ENCODE measurements around the gene C2orf15. TPM values are rescaled to one million over a fixed set of nuclear protein-coding genes. Genes with fewer than 3 reads are reported as not detected.

C2orf15 gene
- total RNA-seq, 2 experiments from 2014 or later = 2.3 TPM

DNA sequence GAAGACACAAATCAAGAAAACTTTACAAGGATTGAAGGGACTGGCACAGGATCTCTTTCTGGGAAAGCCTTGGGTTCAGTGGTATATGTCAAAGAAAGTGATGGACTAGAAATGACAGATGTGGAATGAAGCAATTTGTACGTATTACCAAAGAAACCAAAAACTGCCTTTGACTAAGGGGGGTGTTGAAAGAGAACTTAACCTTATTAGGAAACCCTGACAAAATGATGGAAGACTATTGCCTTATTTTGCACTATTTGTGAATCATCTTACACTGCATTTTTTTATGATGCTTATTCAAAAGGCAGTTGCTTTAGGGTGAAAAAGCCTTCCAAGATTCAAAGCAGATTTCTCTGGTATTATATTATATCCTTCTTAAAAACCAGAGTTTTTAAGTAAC lies 9.2 kb downstream of the C2orf15 start:
- Mint-ChIP-seq H3K4me3 (no peak overlapping the region), H3K27ac (no peak overlapping the region), H3K36me3 (peaks cover 4% of the 10 kb centered on the region), H3K27me3 (no peaks in the 10 kb centered on the region), H3K9me3 (no peaks in the 10 kb centered on the region), H3K4me1 (peaks cover 13% of the 10 kb centered on the region)
- POLR2A ChIA-PET = interaction anchor here (1.0 kb wide), 1 partner anchor 9 kb away, joined by 3 read pairs; the partner anchor contains the start of gene C2orf15
- DNase-seq (no peak), ATAC-seq (ENCODE audit: low read depth) (no peak)

DNA sequence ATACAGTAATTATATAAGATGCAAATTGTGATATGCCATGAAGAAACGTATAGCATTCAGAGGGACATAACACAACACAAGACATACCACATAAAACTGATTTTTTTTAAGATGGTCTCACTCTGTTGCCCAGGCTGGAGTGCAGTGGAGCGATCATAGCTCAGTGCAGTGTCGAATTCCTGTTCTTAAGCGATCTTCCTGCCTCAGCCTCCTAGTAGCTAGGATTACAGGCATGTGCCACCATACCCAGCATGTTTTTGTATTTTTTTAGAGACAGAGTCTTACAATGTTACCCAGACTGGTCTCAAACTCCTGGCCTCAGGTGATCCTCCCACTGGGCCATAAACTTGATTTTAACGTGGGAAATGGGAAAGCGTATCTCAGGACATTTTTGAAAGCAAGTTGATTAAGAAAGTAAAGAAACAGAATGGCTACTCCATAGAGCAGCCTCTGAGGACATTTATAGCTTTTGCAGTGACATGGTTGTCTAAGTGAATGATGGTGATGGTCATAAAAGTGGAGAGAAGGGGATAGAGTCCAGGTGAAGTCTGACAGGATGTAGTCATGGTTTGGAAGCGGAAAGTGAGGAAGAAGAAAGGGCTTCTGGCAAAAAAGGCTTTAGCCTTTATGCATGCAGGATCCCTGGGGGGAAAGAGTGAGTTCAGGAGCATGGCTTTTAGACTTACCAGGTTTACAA lies 10.8 kb downstream of the C2orf15 start:
- POLR2A ChIA-PET = interaction anchor here (5.0 kb wide), 1 partner anchor 11 kb away, joined by 40 read pairs; the partner anchor contains the start of gene C2orf15
- H3K4me1 Mint-ChIP-seq = peaks cover 26% of the 10 kb centered on the region
- no peaks in the 10 kb centered on the region for H3K27me3 Mint-ChIP-seq
- H3K27ac Mint-ChIP-seq = no peak overlapping the region
- H3K4me3 Mint-ChIP-seq = no peak overlapping the region
- no peak for ATAC-seq (ENCODE audit: low read depth)
- H3K9me3 Mint-ChIP-seq = no peaks in the 10 kb centered on the region
- peaks cover 7% of the 10 kb centered on the region for H3K36me3 Mint-ChIP-seq
- DNase-seq = no peak

- Mint-ChIP-seq H3K27me3 (no peaks in the 10 kb centered on the region), H3K4me1 (peaks cover 31% of the 10 kb centered on the region), H3K9me3 (no peaks in the 10 kb centered on the region), H3K36me3 (peaks cover 13% of the 10 kb centered on the region), H3K4me3 (peak overlapping the region; percentile 95), H3K27ac (peak overlapping the region; percentile 87)
- DNase-seq (no peak), ATAC-seq (ENCODE audit: low read depth) (no peak)
- POLR2A ChIA-PET = interaction anchor here (1.4 to 5.0 kb wide), 5 partner anchors 12 to 547 kb away, joined by 3 to 40 read pairs (median 5); partner anchors contain the start of genes C2orf15 and EIF5B
Observed at GRCh38 chr2:99153921-99154604, 12.6 kb downstream of the C2orf15 start.

GRCh38 chr2:99154643-99155536 lies 13.4 kb downstream of the C2orf15 start, which contains the start of the genes LIPT1 and TSGA10:
Gene LIPT1 (plus strand): TSS chr2:99154967. CDS start chr2:99161958, 6,991 bp downstream.
Gene TSGA10 (minus strand): TSS chr2:99154942. CDS start chr2:99109439, 45,503 bp downstream.
- DNase-seq (peak; percentile 94), ATAC-seq (ENCODE audit: low read depth) (peak; percentile 95)
- Mint-ChIP-seq H3K27me3 (no peaks in the 10 kb centered on the region), H3K4me1 (peaks cover 31% of the 10 kb centered on the region), H3K27ac (peak within 1 kb of the TSS; percentile 87), H3K36me3 (peaks cover 15% of the 10 kb centered on the region), H3K9me3 (no peaks in the 10 kb centered on the region), H3K4me3 (peak within 1 kb of the TSS; percentile 95)
- POLR2A ChIA-PET = interaction anchor here (1.3 to 5.0 kb wide), 6 partner anchors 11 to 547 kb away, joined by 3 to 40 read pairs (median 5); partner anchors contain the start of genes C2orf15 and EIF5B

DNA sequence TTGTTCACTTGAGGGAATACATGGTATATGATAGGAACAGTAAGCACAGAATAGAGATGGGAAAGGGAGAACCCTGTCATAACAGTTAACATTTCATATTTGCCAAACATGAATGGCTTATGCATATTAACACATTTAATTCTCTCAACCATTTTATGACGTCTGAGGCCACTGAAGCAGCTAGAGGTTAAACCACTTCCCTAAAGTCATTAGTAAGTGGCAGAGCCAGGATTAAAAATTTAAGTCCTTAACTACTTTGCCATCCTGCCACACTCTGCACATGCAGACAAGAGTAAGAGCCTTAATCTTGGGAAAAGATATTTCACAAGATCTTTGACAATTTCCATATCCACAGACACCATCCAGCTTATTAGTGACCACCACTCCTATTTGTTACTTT lies 15.4 kb downstream of the C2orf15 start:
- H3K4me3 Mint-ChIP-seq = no peak overlapping the region
- no peaks in the 10 kb centered on the region for H3K9me3 Mint-ChIP-seq
- DNase-seq (no peak), ATAC-seq (ENCODE audit: low read depth) (no peak)
- peaks cover 28% of the 10 kb centered on the region for H3K4me1 Mint-ChIP-seq
- POLR2A ChIA-PET = interaction anchor here (2.2 to 5.0 kb wide), 2 partner anchors 15 to 23 kb away, joined by 6 to 40 read pairs; partner anchors contain the start of gene C2orf15
- H3K36me3 Mint-ChIP-seq = peaks cover 14% of the 10 kb centered on the region
- H3K27ac Mint-ChIP-seq = no peak overlapping the region
- no peaks in the 10 kb centered on the region for H3K27me3 Mint-ChIP-seq

GRCh38 chr2:99158599-99158998 lies 17.1 kb downstream of the C2orf15 start:
- no peak overlapping the region for H3K4me3 Mint-ChIP-seq
- no peak for DNase-seq
- peaks cover 15% of the 10 kb centered on the region for H3K36me3 Mint-ChIP-seq
- H3K4me1 Mint-ChIP-seq = peaks cover 28% of the 10 kb centered on the region
- no peaks in the 10 kb centered on the region for H3K27me3 Mint-ChIP-seq
- peak overlapping the region; percentile 9 for H3K27ac Mint-ChIP-seq
- no peaks in the 10 kb centered on the region for H3K9me3 Mint-ChIP-seq
- POLR2A ChIA-PET = interaction anchor here (1.8 to 2.2 kb wide), 2 partner anchors 17 to 22 kb away, joined by 4 to 6 read pairs; partner anchors contain the start of gene C2orf15
- no peak for ATAC-seq (ENCODE audit: low read depth)

DNA sequence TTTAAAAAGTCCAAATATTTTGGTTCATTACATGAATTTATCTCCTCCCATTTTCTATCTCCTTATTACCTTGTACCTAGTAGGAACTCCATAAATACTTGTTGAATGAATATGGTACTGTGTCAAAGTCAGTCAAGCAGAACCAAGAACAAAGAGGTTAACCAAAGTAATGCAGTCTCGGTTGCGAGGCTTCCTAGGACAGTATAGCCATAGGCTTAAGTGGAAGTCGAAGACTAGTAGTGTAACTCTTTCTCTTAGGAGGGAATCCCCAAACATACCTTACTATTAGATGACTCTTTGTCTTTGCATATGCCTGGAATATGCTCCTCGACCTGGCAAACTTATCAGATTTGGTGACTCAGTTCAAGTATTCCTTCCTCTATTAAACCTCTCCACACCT lies 18.1 kb downstream of the C2orf15 start:
- no peak overlapping the region for H3K27ac Mint-ChIP-seq
- POLR2A ChIA-PET = no interaction called here
- H3K9me3 Mint-ChIP-seq = no peaks in the 10 kb centered on the region
- peaks cover 22% of the 10 kb centered on the region for H3K4me1 Mint-ChIP-seq
- DNase-seq (no peak), ATAC-seq (ENCODE audit: low read depth) (no peak)
- peaks cover 20% of the 10 kb centered on the region for H3K36me3 Mint-ChIP-seq
- H3K4me3 Mint-ChIP-seq = no peak overlapping the region
- H3K27me3 Mint-ChIP-seq = no peaks in the 10 kb centered on the region

GRCh38 chr2:99166218-99166617 lies 24.7 kb downstream of the C2orf15 start:
- Mint-ChIP-seq H3K27ac (no peak overlapping the region), H3K4me1 (peaks cover 7% of the 10 kb centered on the region), H3K36me3 (peaks cover 26% of the 10 kb centered on the region), H3K27me3 (no peaks in the 10 kb centered on the region), H3K4me3 (no peak overlapping the region), H3K9me3 (no peaks in the 10 kb centered on the region)
- POLR2A ChIA-PET = interaction anchor here (1.5 kb wide), 1 partner anchor 11 kb away, joined by 4 read pairs; the partner anchor contains the start of genes LIPT1 and TSGA10
- no peak for ATAC-seq (ENCODE audit: low read depth)
- DNase-seq = no peak

DNA sequence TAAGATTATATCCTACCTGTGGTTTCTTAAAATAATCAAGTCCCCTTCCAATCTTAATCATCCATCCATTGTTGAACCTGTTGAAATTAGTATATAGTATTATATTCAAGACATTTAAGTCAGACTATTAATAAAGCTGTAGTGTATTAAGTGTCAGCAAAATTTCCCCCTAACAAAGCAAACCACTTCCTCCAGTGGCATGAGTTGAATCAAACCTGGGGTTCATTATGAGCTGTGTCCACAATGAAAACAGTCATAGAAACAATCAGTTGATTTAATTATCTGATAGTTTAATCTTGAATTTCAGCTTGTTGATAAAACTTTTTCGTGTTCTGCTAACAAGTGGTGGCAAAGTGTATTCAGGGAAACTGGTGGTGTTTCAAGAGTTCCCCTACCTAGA lies 28.0 kb downstream of the C2orf15 start:
- H3K4me3 Mint-ChIP-seq = no peak overlapping the region
- POLR2A ChIA-PET = no interaction called here
- peaks cover 9% of the 10 kb centered on the region for H3K4me1 Mint-ChIP-seq
- no peak overlapping the region for H3K27ac Mint-ChIP-seq
- H3K9me3 Mint-ChIP-seq = no peaks in the 10 kb centered on the region
- peaks cover 25% of the 10 kb centered on the region for H3K36me3 Mint-ChIP-seq
- no peak for DNase-seq
- ATAC-seq (ENCODE audit: low read depth) = no peak
- no peaks in the 10 kb centered on the region for H3K27me3 Mint-ChIP-seq

DNA sequence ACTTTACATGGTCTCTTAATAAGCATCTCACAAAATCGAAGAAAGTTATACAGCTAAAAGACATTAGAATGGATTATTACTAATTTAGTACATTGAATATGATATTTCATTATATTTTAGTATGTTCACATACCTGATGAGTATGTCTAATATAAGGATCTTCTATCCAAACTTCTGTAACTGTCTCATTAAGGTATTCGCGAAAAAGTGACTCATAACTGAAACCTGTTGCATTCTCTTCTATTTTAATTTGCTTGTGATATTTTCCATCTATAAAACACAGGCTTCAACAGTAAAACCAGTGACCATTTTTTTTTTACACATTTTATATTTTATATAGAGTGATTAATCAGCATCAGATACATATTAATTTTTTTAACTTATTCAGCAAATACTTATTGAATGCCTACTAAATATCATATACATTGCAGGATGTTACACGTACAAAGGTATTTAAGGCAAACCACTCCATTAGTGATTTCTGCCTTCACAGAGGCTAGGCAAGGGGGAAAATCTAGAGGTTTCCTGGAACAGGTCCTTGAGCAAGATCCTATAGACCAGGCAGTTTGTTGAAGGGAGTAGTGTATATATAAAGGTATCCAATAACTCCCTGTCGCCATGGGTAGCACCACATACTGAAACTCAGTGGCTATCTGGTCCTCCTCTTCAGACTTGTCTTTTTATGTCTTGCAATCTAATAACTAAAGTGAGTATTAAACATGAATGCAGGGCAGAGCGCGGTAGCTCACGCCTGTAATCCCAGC lies 30.1 kb downstream of the C2orf15 start:
- peaks cover 18% of the 10 kb centered on the region for H3K4me1 Mint-ChIP-seq
- H3K27me3 Mint-ChIP-seq = no peaks in the 10 kb centered on the region
- no peaks in the 10 kb centered on the region for H3K9me3 Mint-ChIP-seq
- H3K4me3 Mint-ChIP-seq = no peak overlapping the region
- no peak overlapping the region for H3K27ac Mint-ChIP-seq
- DNase-seq (no peak), ATAC-seq (ENCODE audit: low read depth) (no peak)
- POLR2A ChIA-PET = no interaction called here
- peaks cover 25% of the 10 kb centered on the region for H3K36me3 Mint-ChIP-seq

- POLR2A ChIA-PET = interaction anchor here (0.7 to 2.3 kb wide), 5 partner anchors 23 to 156 kb away, joined by 3 to 15 read pairs (median 6); partner anchors contain the start of genes C2orf15, EIF5B and TXNDC9
- peak; percentile 95 for ATAC-seq (ENCODE audit: low read depth)
Observed at GRCh38 chr2:99180755-99181623, 39.5 kb downstream of the C2orf15 start, which contains the start of the genes MITD1 and MRPL30. Gene MITD1 (minus strand): TSS chr2:99181058. CDS start chr2:99180981, 77 bp downstream. Gene MRPL30 (plus strand): TSS chr2:99181184. CDS start chr2:99186204, 5,020 bp downstream.

More at GRCh38 chr2:99180755-99181623, 39.5 kb downstream of the C2orf15 start, which contains the start of the genes MITD1 and MRPL30:
- Mint-ChIP-seq H3K4me1 (peaks cover 37% of the 10 kb centered on the region), H3K36me3 (peaks cover 4% of the 10 kb centered on the region), H3K27ac (peak within 1 kb of the TSS; percentile 92), H3K9me3 (no peaks in the 10 kb centered on the region), H3K27me3 (no peaks in the 10 kb centered on the region), H3K4me3 (peak within 1 kb of the TSS; percentile 95)
- peak; percentile 87 for DNase-seq

Measured in activated naive CD8-positive, alpha-beta T cell treated with anti-CD3 and anti-CD28 coated beads, Interleukin-2, amount 10 ng/mL, durations not matched to agents 7 days and 5 days (primary cell).